HG02571 (cell line): ENCODE data around the gene BANF2.
"Not testable (repeated sequence)": the region's sequence is repeated elsewhere in the genome, so short reads cannot be mapped to it uniquely, and the experiment has no call there.

Source experiments
- ATAC-seq: cut with Tn5 transposase; IDR thresholded peaks from one replicate; pipeline ENCODE4 v1.9.1; 2021; ENCODE audit warnings: mild to moderate bottlenecking, moderate library complexity; ENCODE audit not compliant: unreplicated experiment

The BANF2 gene

DNA sequence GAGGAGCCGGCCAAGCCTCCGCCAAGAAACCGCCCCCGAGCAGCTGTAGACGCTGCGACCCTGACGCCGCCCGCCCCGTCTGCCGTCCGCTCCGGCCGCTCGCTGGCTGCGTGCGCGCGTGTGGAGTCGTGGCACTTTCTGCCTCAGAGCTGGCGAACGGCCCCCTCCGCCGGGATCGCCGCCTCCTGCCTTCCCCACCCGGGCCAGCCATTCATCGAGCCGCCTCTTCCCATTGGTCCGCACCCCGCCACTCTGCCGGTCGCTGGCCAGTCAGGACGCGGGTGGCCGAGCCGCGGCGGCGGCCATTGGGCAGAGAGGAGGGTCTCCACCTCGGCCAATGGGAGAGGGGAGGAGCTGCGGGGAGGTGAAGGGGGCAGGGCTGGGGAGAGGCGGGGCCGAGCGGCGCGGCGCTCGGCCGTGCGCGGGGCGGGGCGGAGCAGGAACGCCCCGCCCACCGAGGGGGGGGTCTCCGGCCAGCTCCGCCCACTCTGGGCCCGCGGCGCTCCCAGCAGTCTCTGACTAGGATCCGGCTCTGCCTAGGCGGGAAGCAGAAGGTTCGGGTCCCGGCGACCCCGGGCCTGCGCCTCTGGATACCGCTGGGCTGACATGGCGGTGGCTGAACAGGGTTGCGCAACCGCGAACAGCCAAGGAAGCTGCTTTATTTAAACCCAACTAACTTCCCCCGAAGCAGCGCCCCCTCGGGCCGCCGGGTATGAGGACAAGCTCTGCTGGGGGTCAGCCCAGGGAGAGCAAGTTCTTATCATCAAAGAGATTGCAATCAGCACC lies 17.5 kb upstream of the BANF2 start, which contains the start of gene RRBP1:
Gene RRBP1 (minus strand): TSS at position 140 of the 786 bp plus-strand sequence. CDS start 21,735 bp downstream, outside the sequence.
- ATAC-seq = peak; percentile 89

GRCh38 chr20:17682889-17683198 lies 16.9 kb upstream of the BANF2 start:
- ATAC-seq = no peak

- ATAC-seq = no peak
Measured at GRCh38 chr20:17683218-17684076, 16.3 kb upstream of the BANF2 start.

- no peak for ATAC-seq
Measured at GRCh38 chr20:17684077-17684888, 15.5 kb upstream of the BANF2 start.

DNA sequence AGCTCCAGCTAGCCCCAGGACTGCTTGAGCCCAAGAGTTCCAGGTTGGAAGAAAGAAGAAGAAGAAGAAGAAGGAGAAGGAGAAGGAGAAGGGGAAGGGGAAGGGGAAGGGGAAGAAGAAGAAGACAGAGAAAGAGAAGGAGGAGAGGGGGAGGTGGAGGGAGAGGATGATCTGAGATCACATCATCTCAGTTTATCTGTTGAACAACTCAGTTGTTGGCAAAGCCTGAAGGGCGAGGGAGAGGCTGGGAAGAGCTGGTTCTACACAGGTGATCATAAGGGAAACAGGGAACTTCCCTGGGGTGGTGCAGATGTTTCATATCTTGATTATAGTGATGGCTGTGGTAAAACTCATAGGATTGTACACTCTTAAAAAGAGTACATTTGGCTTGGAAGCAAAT lies 14.6 kb upstream of the BANF2 start:
- ATAC-seq = no peak

- ATAC-seq = no peak
Measured at GRCh38 chr20:17687800-17688199, 12.0 kb upstream of the BANF2 start.

- ATAC-seq = no peak
Measured at GRCh38 chr20:17688965-17689364, 10.8 kb upstream of the BANF2 start.

- ATAC-seq = no peak
Measured at GRCh38 chr20:17690144-17690543, 9.6 kb upstream of the BANF2 start.

GRCh38 chr20:17691758-17692157 lies 8.0 kb upstream of the BANF2 start:
- no peak for ATAC-seq

GRCh38 chr20:17693444-17694001 lies 6.2 kb upstream of the BANF2 start:
- no peak for ATAC-seq

GRCh38 chr20:17694767-17695166 lies 5.0 kb upstream of the BANF2 start:
- ATAC-seq = no peak

GRCh38 chr20:17696287-17696686 lies 3.5 kb upstream of the BANF2 start:
- ATAC-seq = no peak

- no peak for ATAC-seq
Measured at GRCh38 chr20:17697171-17697570, 2.6 kb upstream of the BANF2 start.

DNA sequence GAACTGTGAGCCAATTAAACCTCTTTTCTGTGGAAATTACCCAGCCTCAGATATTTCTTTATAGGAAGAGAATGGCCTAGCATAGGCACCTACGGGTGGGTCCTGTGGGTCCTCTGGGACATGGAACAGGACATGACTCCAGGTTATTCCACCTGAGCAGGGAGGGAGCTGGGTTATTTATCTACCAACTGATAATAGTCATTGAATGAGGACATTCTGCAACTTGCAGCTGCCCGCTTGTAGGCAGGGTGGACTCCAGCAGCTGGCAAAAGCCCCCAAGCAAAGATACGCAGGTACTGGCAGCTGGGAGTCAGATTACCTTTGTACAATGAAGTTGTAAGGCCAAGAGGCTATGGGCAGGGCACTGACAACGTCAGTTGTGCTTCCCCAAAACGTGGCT lies 1.4 kb upstream of the BANF2 start:
- no peak for ATAC-seq

GRCh38 chr20:17700637-17701036 lies 871 bp downstream of the BANF2 start:
- no peak for ATAC-seq

DNA sequence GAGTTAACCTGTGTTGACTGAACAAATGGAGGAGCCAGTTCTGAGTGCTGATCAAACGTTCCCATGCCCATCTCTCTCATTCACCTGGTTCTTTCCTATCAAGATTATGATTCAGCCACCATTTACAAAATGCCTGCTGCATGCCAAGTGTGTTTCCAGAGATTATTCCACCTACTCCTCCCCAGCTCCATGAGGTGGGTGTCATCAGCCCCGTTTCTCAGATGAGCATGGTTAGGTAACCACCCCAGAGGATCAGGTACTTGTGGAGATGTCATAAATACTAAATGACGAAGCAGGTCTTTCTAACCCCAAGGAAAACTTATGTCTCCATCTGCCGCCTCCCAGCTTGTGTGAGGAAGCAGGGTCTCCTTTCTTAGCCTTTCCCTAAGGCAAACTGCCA lies 2.1 kb downstream of the BANF2 start:
- ATAC-seq = no peak

GRCh38 chr20:17704589-17705317 lies 5.0 kb downstream of the BANF2 start:
- ATAC-seq = no peak

DNA sequence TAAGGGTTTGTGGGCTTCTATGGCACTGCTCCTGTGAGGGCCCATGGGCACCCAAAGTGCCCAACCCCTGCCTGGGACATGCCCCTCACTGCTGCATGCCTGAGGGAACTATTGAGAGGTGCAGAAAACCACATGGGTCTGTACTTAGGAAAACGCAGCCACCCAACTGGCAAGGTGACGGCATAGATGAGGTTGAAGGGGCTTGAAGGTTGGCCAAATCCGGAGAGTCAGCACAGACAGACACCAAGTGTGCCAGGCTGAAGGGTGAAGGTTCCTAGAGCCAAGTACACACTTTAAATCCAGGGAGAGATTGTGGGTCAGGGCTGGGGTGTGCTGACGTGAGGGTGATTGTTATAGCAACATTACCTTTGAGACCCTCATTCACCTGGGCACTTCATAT lies 6.2 kb downstream of the BANF2 start:
- ATAC-seq = no peak

- no peak for ATAC-seq
Measured at GRCh38 chr20:17706632-17707031, 6.9 kb downstream of the BANF2 start.

GRCh38 chr20:17707951-17708350 lies 8.2 kb downstream of the BANF2 start:
- ATAC-seq = not testable (repeated sequence)
